ENCODE measurements around the gene HBB. TPM values are rescaled to one million over a fixed set of nuclear protein-coding genes. Genes with fewer than 3 reads are reported as not detected.
"Not testable (repeated sequence)": the region's sequence is repeated elsewhere in the genome, so short reads cannot be mapped to it uniquely, and the experiment has no call there.

Gene HBB
- total RNA-seq, 2 donors from 2014 or later = 1,514 to 1,650 TPM

GRCh38 chr11:5252919-5253265, 26.0 kb upstream of the HBB start:
- H3K4me3 ChIP-seq = no peak overlapping the region
- H3K9me3 ChIP-seq = no peaks in the 10 kb centered on the region
- H3K27me3 ChIP-seq = no peaks in the 10 kb centered on the region
- TF ChIP-seq CTCF (IDR thresholded peaks at IDR 0.05) = no peak
- H3K36me3 ChIP-seq = no peaks in the 10 kb centered on the region
- H3K27ac ChIP-seq = no peak overlapping the region
- DNase-seq (ENCODE audit: low spot score) = no peak
- H3K4me1 ChIP-seq = no peaks in the 10 kb centered on the region

- no peaks in the 10 kb centered on the region for H3K4me1 ChIP-seq
- H3K27ac ChIP-seq = no peak overlapping the region
- H3K36me3 ChIP-seq = no peaks in the 10 kb centered on the region
- DNase-seq (ENCODE audit: low spot score) = no peak
- H3K9me3 ChIP-seq = no peaks in the 10 kb centered on the region
- no peak overlapping the region for H3K4me3 ChIP-seq
- H3K27me3 ChIP-seq = no peaks in the 10 kb centered on the region
- no peak for TF ChIP-seq CTCF (IDR thresholded peaks at IDR 0.05)
These were observed 25.5 kb upstream of the HBB start for GRCh38 chr11:5252192-5252918.

- DNase-seq (ENCODE audit: low spot score) = no peak
- H3K27me3 ChIP-seq = no peaks in the 10 kb centered on the region
- no peak overlapping the region for H3K4me3 ChIP-seq
- no peaks in the 10 kb centered on the region for H3K4me1 ChIP-seq
- H3K27ac ChIP-seq = no peak overlapping the region
- H3K9me3 ChIP-seq = no peaks in the 10 kb centered on the region
- H3K36me3 ChIP-seq = no peaks in the 10 kb centered on the region
- no peak for TF ChIP-seq CTCF (IDR thresholded peaks at IDR 0.05)
These were observed 24.9 kb upstream of the HBB start for GRCh38 chr11:5251746-5252145.

DNA sequence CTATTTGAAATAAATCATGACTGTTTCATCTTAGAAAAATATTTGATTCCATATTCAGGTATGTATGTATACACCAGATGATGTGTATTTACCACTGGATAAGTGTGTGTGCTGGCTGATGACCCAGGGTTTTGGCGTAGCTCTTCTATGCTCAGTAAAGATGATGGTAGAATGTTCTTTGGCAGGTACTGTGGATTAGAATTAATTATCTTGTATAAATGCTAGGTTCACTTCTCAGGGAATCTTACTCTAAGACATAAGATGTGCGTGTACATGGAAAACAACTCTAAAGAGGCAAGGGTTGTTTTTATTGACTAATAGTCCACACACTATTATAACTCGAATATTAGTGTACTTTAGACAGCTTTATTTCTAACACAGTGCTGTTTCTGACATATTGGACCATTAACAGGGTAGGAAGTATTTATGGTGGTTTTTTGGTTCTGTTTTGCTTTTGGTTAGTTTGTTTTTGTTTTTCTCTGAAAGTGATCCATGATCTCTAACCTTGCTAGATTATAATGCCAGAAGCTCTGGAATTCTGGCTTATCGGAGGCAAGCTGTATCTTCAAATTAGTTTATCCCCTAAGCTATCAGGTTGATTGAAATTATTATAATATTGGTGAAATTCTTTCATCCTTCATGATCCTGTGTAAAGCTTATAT, 23.8 kb upstream of the HBB start:
- no peak for DNase-seq (ENCODE audit: low spot score)
- TF ChIP-seq CTCF (IDR thresholded peaks at IDR 0.05) = no peak
- no peaks in the 10 kb centered on the region for H3K9me3 ChIP-seq
- no peak overlapping the region for H3K4me3 ChIP-seq
- H3K36me3 ChIP-seq = no peaks in the 10 kb centered on the region
- no peaks in the 10 kb centered on the region for H3K4me1 ChIP-seq
- no peak overlapping the region for H3K27ac ChIP-seq
- H3K27me3 ChIP-seq = no peaks in the 10 kb centered on the region

DNA sequence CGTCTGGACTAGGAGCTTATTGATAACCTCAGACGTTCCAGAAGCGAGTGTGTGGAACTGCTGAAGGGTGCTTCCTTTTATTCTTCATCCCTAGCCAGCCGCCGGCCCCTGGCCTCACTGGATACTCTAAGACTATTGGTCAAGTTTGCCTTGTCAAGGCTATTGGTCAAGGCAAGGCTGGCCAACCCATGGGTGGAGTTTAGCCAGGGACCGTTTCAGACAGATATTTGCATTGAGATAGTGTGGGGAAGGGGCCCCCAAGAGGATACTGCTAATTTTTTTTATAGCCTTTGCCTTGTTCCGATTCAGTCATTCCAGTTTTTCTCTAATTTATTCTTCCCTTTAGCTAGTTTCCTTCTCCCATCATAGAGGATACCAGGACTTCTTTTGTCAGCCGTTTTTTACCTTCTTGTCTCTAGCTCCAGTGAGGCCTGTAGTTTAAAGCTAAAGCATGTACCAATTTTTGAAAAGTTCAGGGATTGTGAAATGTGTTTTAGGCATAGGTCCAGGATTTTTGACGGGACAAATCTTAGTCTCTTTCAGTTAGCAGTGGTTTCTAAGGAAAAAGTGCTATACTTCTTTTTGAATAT, 23.0 kb upstream of the HBB start, which contains the start of gene HBG1:
HBG1 (minus strand) TSS at position 51 of the 590 bp plus-strand sequence. CDS start 53 bp downstream, outside the sequence.
- H3K27me3 ChIP-seq; H3K9me3 ChIP-seq; H3K27ac ChIP-seq; H3K36me3 ChIP-seq; H3K4me1 ChIP-seq; DNase-seq (ENCODE audit: low spot score); H3K4me3 ChIP-seq: not testable (repeated sequence)

GRCh38 chr11:5248498-5248897, 21.6 kb upstream of the HBB start:
- DNase-seq (ENCODE audit: low spot score); H3K27me3 ChIP-seq; H3K4me1 ChIP-seq; H3K27ac ChIP-seq; H3K9me3 ChIP-seq; H3K36me3 ChIP-seq; H3K4me3 ChIP-seq: not testable (repeated sequence)
